B cell (primary cell): Measurements from ENCODE around the gene CASR.

ENCODE experiments used
- EZH2 ChIP-seq: IDR thresholded peaks from 2 replicates; pipeline ENCODE4 v1.6.1; 2012; ENCODE audit warnings: borderline replicate concordance, low read depth, mild to moderate bottlenecking, moderate library complexity, low read length; ENCODE audit not compliant: insufficient read depth, poor library complexity, severe bottlenecking
- TF ChIP-seq, protein P1 (sequence below): fragments of 200-600 bp; IDR thresholded peaks from one replicate; pipeline ENCODE4 v1.8.0; 2022; ENCODE audit warnings: antibody characterized with exemption, mild to moderate bottlenecking

- TF ChIP-seq, protein P1, sequence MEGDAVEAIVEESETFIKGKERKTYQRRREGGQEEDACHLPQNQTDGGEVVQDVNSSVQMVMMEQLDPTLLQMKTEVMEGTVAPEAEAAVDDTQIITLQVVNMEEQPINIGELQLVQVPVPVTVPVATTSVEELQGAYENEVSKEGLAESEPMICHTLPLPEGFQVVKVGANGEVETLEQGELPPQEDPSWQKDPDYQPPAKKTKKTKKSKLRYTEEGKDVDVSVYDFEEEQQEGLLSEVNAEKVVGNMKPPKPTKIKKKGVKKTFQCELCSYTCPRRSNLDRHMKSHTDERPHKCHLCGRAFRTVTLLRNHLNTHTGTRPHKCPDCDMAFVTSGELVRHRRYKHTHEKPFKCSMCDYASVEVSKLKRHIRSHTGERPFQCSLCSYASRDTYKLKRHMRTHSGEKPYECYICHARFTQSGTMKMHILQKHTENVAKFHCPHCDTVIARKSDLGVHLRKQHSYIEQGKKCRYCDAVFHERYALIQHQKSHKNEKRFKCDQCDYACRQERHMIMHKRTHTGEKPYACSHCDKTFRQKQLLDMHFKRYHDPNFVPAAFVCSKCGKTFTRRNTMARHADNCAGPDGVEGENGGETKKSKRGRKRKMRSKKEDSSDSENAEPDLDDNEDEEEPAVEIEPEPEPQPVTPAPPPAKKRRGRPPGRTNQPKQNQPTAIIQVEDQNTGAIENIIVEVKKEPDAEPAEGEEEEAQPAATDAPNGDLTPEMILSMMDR = no peak
- no peak for TF ChIP-seq EZH2
Measured at GRCh38 chr3:122298239-122298638, 114.8 kb downstream of the CASR start.
